Myocyte (in vitro differentiated cells): Measurements from ENCODE around the gene SERTM2. TPM values are rescaled to one million over a fixed set of nuclear protein-coding genes. Genes with fewer than 3 reads are reported as not detected.
"Not testable (repeated sequence)": the region's sequence is repeated elsewhere in the genome, so short reads cannot be mapped to it uniquely, and the experiment has no call there.

ENCODE experiments used
- DNase-seq: peaks from one replicate; pipeline ENCODE4 v3.0.0-alpha.2; 2012; ENCODE audit warnings: low read depth
- polyA plus RNA-seq: library from polyadenylated mRNA; unstranded; fragments of >200 nt; gene quantifications from one replicate; pipeline ENCODE4 v1.2.1, GENCODE V29; 2012; ENCODE audit warnings: missing spikeins
- total RNA-seq: library from RNA; depleted of rRNA; stranded (reverse); fragments of >200 nt; gene quantifications from 2 replicates; pipeline ENCODE4 v1.2.3, GENCODE V29; 2014

The SERTM2 gene
- not detected in 2 replicates for total RNA-seq
- polyA plus RNA-seq, result not detected

DNA sequence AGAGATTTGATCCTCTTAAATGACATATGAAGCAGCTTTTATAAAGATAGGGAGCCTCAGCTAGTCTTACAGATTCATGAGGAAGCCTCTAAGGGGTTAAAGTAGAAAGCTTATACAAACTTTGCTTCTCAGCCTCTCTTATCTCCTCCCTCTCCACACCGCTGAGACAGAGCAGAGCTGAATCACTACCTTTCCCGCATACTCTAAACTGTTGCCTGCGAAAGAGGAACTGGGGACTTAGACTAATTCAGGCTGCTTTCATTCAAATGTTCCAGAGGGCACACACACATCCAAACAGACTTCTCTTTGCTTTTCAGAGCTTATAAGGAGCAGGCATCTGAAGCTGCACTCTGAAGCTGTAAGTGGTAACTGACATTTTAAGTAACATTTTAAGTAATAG, at the start of gene SERTM2:
Gene SERTM2, plus strand, starts transcription at position 169 of the 400 bp plus-strand sequence. CDS start 7,213 bp downstream, outside the sequence.
- DNase-seq, result no peak

DNA sequence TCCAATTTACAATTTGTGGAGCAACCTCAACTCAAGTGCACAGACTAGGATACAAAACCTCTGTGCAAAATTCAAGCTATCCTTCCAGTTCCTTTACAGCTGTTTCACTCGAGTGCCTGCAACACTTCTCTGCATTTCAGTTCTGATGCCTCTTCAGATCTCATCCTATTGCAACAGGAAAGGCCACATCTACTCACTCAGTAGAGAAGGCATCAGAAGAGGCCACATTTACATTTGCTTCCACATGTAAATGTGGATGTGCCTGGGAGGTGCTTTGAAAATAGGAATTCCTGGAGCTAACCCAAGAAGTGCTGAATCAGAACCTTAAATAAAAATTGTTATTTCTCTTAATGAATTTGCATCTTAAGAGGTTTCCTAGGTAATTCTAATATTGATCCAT, 45.8 kb upstream of the SERTM2 start:
- DNase-seq, result no peak

DNA sequence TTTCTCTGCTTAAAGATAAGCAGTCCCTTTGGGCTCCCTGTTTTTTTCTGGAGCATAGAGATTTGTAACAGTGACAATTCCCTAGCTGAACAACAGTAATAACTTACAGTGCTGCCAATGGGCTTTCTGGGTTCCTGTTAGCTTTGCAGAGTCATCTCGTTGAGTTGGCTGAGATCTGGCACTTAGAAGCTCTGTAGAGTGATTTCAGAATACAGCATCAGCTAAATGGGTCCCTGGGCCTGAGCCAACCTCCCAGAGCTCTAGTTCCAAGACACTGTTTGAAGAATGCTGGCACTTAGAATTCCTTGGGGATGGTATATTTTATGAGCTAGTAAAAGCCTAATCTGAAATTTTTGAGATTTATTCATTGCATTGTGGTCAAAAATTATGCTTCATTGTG, 43.5 kb upstream of the SERTM2 start:
- DNase-seq, result no peak

DNA sequence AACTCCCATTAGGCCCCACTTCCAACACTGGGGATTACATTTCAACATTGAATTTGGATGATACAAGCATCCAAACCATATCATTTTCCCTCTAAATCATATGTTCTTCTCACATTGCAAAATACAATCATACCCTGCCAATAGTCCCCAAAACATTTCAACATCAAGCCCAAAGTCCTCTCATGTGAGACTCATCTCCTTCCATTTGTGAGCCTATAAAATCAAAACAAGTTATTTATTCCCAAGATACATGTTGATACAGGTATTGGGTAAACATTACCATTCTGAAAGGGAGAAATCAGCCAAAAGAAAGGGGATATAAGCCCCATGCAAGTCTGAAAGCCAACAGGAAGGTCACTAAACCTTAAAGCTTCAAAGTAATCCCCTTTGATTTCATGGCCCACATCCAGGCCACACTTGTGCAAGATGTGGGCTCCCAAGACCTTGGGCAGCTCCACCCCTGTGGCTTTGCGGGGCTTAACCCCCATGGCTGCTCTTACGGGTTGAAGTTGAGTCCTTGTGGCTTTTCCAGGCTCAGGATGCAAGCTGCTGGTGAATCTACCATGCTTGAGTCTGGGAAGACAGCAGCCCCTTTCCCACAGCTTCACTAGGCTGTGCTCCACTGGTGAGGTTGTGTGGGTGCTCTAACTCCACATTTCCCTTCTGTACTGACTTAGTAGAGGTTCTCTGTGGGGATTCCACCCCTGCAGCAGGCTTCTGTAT, 40.6 kb upstream of the SERTM2 start:
- no peak for DNase-seq

DNA sequence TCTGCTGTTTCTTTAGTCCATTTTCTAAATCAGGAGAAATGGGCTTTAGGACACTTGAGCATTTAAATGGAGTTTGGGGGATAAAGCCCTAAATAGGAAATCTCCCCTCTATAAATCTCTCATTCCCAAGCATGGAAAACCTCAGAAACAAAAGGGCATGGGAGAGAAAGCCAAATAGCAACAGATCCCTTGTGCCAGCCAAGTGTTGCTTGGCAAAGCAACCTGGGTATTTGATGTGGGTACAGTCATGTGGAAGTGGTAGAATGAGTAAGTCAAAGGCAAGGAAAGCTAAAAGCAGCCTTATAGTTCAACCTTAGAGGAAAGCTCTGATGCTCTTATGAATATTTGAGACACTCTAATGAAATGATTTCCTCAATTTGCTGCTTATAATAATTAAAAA, 29.5 kb upstream of the SERTM2 start:
- no peak for DNase-seq

DNA sequence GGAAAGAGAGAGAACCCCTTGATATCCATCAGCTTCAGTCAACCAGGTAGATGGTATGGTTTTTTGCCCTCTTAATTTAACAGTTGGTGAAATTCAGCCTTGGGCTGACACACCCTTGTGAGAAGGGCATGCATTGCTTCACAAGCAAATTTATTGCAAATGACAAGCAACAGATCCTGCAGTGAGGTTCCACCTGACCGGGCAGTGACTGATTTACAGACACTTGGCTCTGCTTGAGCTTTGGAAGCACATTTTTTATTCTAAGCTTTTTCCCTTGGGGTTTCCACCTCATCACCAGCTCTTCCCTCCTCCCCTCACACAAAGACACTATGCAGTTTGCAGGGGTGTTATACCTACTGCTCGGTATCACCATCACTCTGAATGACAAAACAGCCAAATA, 28.3 kb upstream of the SERTM2 start:
- no peak for DNase-seq

DNA sequence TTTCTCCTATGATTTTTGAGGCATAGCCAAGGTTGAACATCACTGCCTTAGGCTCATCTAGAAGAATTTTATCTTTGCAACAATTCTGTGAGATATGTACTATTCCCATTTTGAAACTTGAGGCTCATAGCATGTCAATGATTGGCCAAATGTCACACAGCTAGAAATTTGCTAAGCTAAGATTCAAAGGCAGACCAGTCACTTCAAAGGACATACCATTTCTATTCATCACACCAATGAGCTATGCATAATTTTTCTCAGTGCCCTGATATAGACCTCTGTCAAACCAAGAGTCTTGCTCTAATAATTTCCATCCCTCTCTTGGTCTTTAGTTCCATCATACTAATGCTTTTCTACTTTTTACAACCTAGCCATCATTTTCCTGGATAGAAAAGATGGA, 27.6 kb upstream of the SERTM2 start:
- no peak for DNase-seq

DNA sequence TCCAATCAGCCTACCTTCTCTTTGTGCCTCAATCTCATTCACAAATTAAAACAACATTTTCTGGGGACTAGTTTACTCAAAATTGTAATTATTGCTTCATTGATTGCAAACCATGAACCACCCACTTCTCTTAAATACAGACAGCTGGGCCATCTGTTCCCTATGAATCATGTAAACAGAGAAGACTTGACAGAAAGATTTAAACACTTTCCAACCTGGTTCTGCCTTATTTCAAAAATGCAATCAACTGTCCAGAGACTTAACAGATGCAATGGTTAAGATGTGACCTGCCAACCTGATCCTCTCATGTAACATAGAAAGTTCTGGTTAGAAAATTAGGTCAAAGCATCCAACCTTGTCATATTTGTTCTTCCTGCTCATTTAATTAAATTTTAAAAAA, 20.8 kb upstream of the SERTM2 start:
- no peak for DNase-seq

DNA sequence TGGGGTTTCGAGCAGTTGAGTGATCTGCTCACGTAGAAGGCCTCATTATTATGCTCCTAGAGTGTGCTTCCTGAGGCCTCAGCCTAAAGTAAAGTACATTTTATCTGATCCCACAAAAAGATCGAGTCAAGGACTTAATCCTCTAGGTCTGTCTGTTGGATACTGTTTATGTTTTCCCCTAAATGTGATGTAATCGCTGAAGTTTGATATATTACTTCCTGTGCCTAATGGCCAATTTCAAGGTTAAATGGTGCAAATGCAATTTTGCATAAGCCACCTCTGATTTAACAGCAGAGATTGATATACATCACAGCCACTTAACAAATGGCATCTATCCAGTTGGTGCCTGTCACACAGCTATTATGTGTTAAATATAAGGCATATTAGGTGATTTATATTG, 19.4 kb upstream of the SERTM2 start:
- no peak for DNase-seq

DNA sequence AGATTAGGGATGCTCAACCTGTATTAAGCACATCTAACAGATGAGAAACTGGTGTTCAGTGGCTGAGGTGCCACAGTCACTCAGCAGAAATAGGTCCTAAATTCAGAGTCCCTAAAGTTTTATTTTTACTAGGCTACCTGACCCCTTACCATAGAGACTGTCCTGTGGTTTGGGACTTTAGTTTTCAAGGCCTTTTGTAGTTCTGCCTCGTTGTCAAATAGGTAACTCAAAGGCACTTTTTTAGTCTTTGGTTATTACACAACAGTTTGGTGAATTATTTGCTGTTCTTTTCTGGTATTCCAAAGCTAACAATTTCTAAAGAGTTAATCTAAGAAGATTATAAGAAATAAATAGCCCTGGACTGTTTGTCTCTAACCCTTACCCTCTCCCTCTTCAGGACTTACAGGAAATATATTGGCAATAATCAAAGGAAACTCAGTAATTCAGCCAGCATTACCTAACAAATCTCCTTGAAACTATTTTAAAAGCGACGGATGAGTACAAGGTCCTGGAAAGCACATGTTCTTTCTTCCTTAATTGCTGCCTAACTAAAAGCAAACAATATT, 12.8 kb upstream of the SERTM2 start:
- DNase-seq, result no peak

DNA sequence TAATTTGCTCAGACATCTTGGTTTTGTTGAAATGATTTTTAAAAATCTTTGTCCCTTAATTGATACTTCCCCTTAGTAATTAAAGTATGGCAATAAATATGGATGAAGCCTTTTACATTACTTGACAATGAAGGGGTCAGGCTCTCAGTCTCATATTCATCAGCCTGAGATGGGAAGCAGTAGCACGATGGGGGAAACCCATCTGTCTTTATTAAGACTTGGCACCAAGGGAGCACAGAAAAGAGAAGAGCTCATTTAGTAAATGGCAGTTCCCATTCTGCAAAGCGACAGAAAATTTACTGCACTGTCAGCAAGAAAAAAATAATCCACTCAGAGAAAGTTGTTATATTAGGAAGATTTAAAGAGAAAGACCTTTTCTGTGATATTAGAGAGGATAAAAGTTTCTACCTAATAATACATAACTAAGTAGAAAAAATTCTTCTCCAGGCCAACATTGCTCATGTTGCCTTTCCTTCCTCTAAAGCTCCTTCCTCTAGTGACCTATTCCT, 7.9 kb upstream of the SERTM2 start:
- no peak for DNase-seq

DNA sequence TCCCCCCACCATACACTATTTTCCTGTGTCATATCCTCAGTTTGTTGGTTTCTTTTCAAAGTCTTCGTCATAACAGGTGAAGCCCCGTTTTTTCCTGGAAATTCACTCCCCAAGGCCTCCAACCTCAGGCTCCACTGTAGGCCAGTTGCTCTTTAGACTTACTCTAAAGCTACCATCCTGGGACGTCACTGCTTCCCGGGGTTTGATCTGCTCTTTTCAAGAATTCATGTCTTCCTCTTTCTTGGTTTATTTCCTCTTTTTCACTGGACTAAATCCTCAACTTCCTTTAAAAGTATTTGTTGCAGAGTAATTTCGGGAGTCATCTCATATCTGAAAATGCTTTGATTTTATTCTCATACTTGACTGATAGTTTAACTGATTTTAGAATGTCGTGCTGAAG, 6.5 kb upstream of the SERTM2 start:
- DNase-seq, result no peak

DNA sequence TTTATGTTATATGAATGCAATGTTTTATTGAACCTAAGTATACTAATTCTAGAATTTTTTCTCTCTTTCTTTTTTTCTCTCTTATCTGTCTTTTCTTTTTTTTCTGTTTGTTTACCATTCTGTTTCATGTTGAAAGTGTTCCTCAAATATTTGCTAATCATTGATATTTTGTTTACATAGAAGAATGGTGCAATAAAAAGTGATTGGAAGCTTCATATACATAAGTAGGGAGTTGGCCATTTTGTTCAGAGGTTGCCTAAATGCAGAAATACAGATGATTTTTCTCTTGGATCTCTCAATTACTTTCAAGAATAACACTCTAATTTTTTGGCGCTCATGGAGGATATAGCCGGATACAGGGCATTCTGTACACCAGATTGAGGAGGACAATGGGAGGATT, 5.7 kb upstream of the SERTM2 start:
- no peak for DNase-seq

DNA sequence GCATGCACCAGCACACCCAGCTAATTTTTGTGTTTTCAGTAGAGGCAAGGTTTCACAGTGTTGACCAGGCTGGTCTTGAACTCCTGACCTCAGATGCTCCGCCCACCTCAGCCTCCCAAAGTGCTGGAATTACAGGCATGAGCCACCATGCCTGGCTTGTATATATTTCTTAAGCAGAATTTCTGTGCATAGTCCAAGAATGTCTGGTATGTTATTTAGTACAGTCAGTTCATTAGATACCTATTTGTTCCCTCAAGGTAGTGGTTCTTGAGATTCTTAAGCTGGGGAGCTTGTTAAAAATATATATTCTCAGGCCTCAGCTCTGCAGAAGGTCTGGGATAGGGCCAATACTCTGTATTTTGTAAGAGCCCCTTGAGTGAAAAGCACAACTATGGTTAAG, 4.6 kb upstream of the SERTM2 start:
- no peak for DNase-seq

DNA sequence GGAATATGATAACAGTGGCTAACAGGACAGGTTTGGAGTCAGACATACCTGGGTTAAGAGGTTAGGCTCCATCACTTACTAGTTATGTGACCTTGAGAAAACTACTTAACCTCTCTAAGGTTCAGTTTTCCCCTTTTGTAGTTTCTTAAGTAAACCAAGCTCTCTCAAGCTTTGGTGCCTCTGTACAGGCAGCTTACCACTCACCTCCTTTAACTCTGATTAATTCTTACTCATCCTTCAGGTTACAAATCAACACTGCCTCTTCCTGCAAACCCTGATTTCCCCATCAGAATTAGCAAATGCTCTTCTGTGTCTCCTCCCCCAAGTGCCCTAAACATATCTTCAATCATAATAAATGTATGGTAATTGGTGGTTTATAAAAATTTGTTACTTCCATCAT, 3.5 kb upstream of the SERTM2 start:
- DNase-seq, result no peak

DNA sequence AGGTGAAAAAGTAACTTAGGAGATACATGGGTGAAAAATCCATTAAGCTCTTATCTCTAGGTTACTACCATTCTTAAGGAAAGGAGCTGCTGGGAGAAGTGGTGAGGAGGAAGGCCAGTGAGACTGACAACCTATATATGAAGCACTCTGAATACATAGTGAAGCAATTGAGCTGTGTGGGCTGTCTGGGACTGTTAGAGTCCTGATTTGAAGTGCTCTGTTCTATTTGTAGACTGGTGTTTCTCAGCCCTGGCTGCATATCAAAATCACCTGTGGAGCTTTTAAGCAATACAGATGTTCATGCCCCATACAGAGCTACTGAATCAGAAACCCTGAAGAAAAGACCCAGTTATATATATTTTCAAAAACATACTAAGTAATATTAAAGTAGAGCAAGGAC, 3.9 kb downstream of the SERTM2 start:
- no peak for DNase-seq

DNA sequence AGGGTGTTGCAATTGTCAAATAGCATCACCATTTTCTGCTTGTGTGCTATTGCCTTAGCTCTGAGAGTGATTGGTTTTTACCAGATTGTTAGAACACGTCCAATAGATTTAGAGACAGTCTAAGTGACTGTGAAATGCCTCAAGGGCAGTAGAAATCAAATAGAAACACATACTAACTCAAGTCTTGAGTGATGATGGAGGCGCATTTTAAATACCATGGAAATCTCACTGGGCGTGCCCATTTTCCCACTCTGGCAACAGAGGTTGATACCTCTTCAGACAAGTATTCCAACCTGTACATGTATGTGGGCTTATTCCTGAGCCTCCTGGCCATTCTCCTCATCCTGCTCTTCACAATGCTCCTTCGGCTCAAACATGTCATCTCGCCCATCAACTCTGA, 7.2 kb downstream of the SERTM2 start:
- no peak for DNase-seq

DNA sequence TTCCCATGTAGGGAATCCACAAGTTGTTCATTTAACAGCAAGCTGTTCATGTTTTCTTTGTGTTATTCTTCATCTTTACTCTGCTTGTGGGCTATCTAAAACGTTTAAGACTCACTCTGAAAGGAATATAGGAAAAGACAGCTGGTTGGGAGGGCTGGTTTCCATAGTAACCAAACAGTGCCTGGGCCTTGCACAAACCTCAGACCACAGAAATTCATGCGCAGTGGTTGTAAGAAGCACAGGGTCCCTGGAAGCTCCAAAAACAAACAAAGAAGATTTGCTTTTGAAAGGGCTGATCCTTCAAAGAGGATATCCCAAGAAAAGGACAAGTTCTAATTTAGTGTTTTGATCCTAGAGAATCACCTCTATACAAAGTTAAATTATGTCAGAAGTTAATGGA, 7.8 kb downstream of the SERTM2 start:
- DNase-seq, result peak; percentile 3

DNA sequence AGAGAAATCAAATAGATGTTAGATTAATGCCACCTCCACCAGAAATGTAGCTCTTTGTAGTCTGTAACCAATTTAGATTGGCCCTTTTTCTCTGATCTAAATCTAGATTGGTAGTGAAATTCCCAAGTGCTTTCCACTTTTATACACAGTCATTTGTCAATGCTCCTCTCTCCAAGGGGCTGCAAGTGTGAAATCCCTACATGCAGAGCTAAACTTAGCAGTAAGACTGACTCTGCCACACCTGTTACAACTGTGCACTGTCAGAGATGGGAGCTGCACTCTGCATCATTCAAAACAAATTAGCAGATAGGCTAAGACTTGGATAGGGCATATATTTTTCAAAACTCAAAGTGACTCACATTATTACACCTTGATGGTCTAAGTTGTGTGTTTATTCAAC, 9.1 kb downstream of the SERTM2 start:
- DNase-seq, result no peak

DNA sequence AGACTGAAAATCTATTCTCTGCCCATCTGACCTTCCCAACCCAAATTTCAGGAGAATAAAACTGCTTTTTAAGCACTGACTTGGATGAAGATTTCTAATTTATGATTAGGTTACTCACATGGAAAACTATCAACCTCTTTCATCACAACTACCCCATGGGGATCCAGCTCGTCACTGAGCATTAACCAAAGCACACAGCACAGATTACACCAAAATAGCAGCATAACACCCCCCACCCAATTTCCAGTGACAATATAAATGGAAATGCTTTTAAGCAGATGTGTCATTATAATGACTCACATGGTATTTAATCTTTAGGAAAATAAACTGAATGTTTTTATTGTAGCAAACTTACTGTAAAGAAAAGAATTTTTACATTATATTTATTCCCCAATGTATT, 9.7 kb downstream of the SERTM2 start:
- no peak for DNase-seq

DNA sequence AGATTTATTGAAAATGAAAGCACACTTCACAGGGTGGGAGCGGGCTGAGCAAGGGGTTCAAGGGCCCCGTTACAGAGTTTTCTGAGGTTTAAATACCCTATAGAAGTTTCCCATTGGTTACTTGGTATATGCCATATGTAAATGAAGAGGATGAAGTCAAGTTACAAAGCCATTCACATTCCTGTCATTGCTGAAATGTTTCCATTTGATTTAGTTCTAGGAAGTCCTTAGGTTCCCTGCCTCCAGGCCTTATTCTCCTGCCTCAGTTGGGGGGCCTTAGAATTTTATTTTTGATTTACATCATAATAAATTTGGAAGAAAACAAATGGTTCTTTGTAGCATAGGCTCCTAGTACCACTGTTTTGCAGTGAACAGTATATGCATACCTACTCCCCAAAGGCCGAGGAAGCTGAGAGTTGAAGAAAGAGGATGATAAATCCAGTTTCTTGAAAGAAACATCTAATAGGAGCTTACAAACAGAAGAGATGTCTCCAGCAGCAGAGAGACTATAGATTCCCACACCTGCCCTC, 31.8 kb downstream of the SERTM2 start:
- DNase-seq, result no peak

DNA sequence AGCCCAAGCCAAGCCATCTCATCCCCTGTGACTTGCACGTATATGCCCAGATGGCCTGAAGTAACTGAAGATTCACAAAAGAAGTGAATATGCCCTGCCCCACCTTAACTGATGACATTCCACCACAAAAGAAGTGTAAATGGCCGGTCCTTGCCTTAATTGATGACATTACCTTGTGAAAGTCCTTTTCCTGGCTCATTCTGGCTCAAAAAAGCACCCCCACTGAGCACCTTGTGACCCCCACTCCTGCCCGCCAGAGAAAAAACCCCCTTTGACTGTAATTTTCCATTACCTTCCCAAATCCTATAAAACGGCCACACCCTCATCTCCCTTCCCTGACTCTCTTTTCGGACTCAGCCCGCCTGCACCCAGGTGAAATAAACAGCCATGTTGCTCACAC, 37.8 kb downstream of the SERTM2 start:
- not testable (repeated sequence) for DNase-seq

DNA sequence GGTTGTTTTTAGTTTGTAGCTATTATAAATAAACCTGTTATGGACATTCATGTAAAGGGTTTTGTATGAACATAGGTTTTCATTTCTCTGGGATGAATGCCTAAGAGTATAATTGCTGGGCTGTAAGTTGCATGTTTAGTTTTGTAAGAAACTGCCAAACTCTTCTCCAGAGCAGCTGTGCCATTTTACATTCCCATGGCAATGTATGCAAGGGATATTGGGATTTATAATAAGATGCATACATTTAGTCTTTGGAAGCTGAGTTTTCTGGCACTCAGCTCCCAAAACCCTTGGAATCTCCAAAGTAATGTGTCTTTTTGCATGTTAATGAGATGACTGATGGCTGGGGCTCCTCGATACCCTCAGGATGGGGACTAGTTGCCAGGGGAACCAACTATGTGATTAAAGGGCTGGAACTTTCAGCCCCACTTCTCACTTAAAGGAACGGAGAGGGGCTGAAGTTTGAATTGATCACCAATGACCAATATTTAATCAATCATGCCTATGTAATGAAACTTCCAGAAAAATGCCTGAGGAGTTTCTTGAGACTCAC, 44.0 kb downstream of the SERTM2 start:
- no peak for DNase-seq
